Nephron progenitor cell (in vitro differentiated cells): ENCODE results near the gene LYRM4.

ENCODE experiments used
- DNase-seq: peaks from one replicate; pipeline ENCODE4 v3.0.0; 2021
- H3K27ac Mint-ChIP-seq: 2 replicates; pipeline ENCODE4 v1.8.0; 2021; ENCODE audit warnings: mild to moderate bottlenecking, moderate library complexity, mixed read lengths
- H3K27me3 Mint-ChIP-seq: 2 replicates; pipeline ENCODE4 v1.8.0; 2021; ENCODE audit warnings: mild to moderate bottlenecking, low read depth, mixed read lengths; ENCODE audit not compliant: poor library complexity
- H3K36me3 Mint-ChIP-seq: 2 replicates; pipeline ENCODE4 v1.8.0; 2021; ENCODE audit warnings: low read depth, mixed read lengths
- H3K4me1 Mint-ChIP-seq: 2 replicates; pipeline ENCODE4 v1.8.0; 2021; ENCODE audit warnings: mixed read lengths
- H3K4me3 Mint-ChIP-seq: 2 replicates; pipeline ENCODE4 v1.8.0; 2021; ENCODE audit warnings: mild to moderate bottlenecking, moderate library complexity, mixed read lengths
- H3K9me3 Mint-ChIP-seq: 2 replicates; pipeline ENCODE4 v1.8.0; 2021; ENCODE audit warnings: mild to moderate bottlenecking, moderate library complexity, mixed read lengths
- TF ChIP-seq, protein P1 (sequence below): fragments of 200-600 bp; sonication (generic); IDR thresholded peaks from 2 replicates; pipeline ENCODE4 v1.5.0; 2021; ENCODE audit warnings: antibody characterized with exemption

The LYRM4 gene

DNA sequence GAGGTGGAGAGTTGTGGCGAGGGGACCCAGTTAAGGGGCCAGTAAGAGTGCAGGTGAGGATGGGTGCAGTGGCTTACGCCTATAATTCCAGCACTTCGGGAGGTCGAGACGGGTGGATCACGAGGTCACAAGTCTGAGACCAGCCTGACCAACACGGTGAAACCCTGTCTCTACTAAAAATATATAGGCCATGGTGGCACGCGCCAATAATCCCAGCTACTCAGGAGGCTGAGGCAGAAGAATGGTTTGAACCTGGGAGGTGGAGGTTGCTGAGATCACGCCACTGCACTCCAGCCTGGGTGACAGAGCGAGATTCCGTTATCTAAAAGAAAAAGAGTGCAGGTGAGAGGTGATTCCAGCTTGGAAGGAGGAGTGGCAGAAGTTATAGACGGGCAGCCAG is 147.7 kb downstream of the LYRM4 start:
- DNase-seq: no peak
- H3K36me3 Mint-ChIP-seq: peaks cover 26% of the 10 kb centered on the region
- H3K27ac Mint-ChIP-seq: no peak overlapping the region
- H3K4me3 Mint-ChIP-seq: no peak overlapping the region
- TF ChIP-seq, protein P1, sequence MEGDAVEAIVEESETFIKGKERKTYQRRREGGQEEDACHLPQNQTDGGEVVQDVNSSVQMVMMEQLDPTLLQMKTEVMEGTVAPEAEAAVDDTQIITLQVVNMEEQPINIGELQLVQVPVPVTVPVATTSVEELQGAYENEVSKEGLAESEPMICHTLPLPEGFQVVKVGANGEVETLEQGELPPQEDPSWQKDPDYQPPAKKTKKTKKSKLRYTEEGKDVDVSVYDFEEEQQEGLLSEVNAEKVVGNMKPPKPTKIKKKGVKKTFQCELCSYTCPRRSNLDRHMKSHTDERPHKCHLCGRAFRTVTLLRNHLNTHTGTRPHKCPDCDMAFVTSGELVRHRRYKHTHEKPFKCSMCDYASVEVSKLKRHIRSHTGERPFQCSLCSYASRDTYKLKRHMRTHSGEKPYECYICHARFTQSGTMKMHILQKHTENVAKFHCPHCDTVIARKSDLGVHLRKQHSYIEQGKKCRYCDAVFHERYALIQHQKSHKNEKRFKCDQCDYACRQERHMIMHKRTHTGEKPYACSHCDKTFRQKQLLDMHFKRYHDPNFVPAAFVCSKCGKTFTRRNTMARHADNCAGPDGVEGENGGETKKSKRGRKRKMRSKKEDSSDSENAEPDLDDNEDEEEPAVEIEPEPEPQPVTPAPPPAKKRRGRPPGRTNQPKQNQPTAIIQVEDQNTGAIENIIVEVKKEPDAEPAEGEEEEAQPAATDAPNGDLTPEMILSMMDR: no peak
- peaks cover 19% of the 10 kb centered on the region for H3K4me1 Mint-ChIP-seq
- no peaks in the 10 kb centered on the region for H3K9me3 Mint-ChIP-seq
- H3K27me3 Mint-ChIP-seq: peaks cover 8% of the 10 kb centered on the region

DNA sequence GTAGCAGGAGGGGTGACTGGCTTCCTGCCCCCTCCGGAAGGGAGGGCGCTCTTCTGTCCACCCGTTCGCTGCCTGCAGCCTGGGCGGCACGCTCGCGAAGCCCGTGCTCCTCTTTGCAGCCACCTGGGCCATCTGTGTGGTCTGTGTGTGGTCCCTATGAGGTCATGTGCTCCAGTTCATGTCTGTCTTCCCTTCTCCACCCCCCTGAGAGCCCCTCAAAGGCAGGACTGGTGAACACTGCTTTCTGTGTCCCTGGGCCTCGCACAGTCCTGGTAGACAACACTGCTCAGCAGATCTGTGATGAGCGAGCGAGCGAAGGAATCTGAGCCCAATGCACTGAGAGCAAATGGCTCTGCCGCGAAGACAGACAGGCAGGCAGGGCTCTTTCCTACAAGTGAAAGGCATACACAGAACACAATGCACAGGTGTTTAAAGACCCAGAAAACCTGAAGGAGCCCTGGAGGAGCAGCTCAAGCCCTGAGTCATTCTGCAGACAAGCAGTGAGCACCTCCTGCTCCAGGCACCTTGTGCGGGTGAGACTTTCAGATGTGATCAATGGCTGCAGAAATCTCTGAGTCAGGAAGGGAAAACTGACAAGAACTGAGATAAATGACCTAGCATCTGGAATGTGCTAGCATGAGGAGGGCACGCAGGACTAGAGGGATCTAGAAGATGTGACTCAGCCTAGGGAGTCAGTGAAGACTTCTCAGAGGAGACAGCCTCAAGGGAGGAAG is 148.5 kb downstream of the LYRM4 start:
- Mint-ChIP-seq H3K4me1 (peaks cover 23% of the 10 kb centered on the region), H3K36me3 (peaks cover 26% of the 10 kb centered on the region), H3K27me3 (peaks cover 8% of the 10 kb centered on the region), H3K9me3 (no peaks in the 10 kb centered on the region), H3K4me3 (no peak overlapping the region), H3K27ac (no peak overlapping the region)
- TF ChIP-seq, protein P1: no peak
- no peak for DNase-seq

DNA sequence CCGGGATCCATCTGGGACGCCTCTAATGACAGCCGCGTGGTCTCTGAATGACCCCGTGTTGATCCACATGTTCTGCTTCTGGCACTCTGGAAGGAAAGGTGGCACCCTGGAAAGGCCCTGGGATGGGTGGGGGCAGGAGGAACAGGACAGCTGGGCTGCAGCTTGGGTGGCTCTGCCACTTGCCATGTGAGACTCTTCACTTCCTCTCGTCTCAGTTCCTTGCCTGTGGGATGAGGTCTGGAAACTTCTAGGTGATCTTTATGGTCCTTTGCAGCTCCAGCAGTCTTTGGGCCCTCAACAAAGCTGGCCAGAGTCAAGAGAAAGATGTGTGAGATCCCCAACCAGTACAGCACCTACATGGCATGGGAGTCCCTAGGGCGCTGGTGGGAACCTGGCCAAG is 149.1 kb downstream of the LYRM4 start:
- no peaks in the 10 kb centered on the region for H3K9me3 Mint-ChIP-seq

DNA sequence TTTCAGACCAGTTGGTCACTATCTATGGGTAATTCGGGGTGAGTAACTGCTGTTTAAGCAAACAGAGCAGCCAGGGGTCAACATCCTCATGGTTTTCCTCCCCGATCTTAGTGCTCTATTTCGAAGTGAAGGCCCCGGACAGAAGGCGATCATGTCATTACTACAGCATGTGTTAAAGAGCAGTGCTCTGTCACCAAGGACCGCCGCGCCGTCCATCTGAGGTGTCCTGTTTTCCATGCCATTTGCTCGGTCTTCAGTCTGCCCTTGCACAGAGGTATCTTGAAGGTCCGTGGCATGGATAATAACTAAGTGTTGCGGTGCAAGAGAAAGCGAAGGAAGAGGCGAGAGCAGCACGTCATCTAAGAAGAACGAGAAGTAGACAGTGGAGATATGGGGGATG is 150.5 kb downstream of the LYRM4 start:
- Mint-ChIP-seq H3K27me3 (peaks cover 2% of the 10 kb centered on the region), H3K36me3 (peaks cover 34% of the 10 kb centered on the region), H3K4me3 (no peak overlapping the region), H3K27ac (no peak overlapping the region), H3K9me3 (no peaks in the 10 kb centered on the region), H3K4me1 (peaks cover 21% of the 10 kb centered on the region)
- no peak for DNase-seq
- TF ChIP-seq, protein P1: no peak

More for the DNA sequence above, 149.1 kb downstream of the LYRM4 start:
- H3K4me1 Mint-ChIP-seq: peaks cover 24% of the 10 kb centered on the region
- TF ChIP-seq, protein P1: no peak
- no peak for DNase-seq
- no peak overlapping the region for H3K4me3 Mint-ChIP-seq
- H3K27ac Mint-ChIP-seq: no peak overlapping the region
- H3K27me3 Mint-ChIP-seq: peaks cover 8% of the 10 kb centered on the region
- H3K36me3 Mint-ChIP-seq: peaks cover 26% of the 10 kb centered on the region

DNA sequence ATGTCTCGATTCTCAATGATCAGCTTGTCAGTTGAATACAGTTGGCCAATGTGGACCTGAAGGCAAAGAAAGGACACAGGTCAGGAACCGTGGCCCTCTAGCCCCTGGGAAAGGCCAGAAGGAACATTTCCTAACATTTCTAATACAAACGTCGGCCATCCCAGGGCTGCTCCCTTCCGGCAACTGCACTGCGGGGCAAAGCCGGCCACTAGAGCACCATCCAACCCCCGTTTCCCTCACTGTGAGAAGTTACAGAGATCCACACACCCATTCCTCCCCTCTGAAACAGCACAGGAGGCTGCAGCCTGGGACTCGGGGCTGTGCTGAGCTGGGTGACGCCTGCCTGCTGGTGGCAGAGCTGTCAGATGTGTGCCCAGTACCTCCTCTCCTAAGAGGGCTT is 151.3 kb downstream of the LYRM4 start:
- Mint-ChIP-seq H3K36me3 (peaks cover 39% of the 10 kb centered on the region), H3K27ac (no peak overlapping the region), H3K4me1 (peaks cover 21% of the 10 kb centered on the region), H3K27me3 (no peaks in the 10 kb centered on the region), H3K4me3 (no peak overlapping the region), H3K9me3 (no peaks in the 10 kb centered on the region)
- DNase-seq: no peak
- TF ChIP-seq, protein P1: no peak

DNA sequence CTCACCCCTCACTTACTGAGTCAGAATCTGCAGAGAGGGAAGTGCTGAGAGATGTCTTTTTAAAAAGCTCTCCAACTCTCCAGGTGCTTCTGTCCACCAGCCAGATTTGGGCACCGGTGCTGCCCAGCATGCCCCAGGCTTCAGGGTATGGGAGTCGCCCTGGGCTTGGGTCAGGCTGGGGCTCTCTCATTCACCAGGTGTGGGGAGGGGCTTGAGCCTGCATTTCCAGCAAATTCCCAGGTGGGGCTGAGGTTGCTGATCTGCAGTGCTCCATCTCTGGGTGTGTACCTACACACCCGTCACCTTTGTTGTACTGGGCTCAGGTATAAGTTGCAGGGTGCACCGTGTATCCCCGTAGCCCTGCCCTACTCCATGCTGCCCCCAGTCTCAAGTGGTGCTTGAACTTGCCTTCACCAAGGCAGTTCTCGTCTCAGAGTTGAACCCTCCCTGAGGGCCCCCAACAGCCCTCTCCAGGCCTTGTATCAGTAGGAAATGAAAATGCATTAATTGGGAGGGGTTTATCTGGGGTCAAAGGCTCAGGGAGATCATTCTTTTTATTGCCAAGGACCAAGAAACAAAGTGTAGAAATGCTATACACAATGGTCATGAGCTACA is 152.1 kb downstream of the LYRM4 start:
- TF ChIP-seq, protein P1: no peak
- DNase-seq: no peak
- Mint-ChIP-seq H3K4me1 (peaks cover 21% of the 10 kb centered on the region), H3K4me3 (no peak overlapping the region), H3K27ac (no peak overlapping the region), H3K9me3 (no peaks in the 10 kb centered on the region), H3K27me3 (no peaks in the 10 kb centered on the region), H3K36me3 (peaks cover 39% of the 10 kb centered on the region)
